SK-N-SH treated with all-trans-retinoic acid at 6 μM for 48 hours (cell line): ENCODE measurements around the gene NSG2.

Experiments
- ATAC-seq: fragments of 200-7000 bp; cut with Tn5 transposase; 3 replicates; pipeline ENCODE4 v1.9.1; 2020; ENCODE audit warnings: mild to moderate bottlenecking, moderate library complexity
- ARNTL ChIP-seq: fragments of 450-650 bp; formaldehyde crosslinking; IDR thresholded peaks from 2 replicates; pipeline ENCODE4 v1.5.0; 2020; ENCODE audit warnings: low read depth, mild to moderate bottlenecking, moderate library complexity, borderline replicate concordance
- BACH2 ChIP-seq: fragments of 250-450 bp; sonication (Bioruptor Pico); IDR thresholded peaks from 2 replicates; pipeline ENCODE4 v1.9.0; 2021; ENCODE audit warnings: mild to moderate bottlenecking, borderline replicate concordance
- CREB5 ChIP-seq: fragments of 250-450 bp; sonication (Bioruptor Pico); IDR thresholded peaks from 2 replicates; pipeline ENCODE4 v1.5.1; 2020; ENCODE audit warnings: low read depth, mild to moderate bottlenecking, moderate library complexity
- CSDC2 ChIP-seq: fragments of 250-450 bp; sonication (Bioruptor Pico); IDR thresholded peaks from 2 replicates; pipeline ENCODE4 v1.5.0; 2020; ENCODE audit warnings: mild to moderate bottlenecking, moderate library complexity
- CSRNP3 ChIP-seq: fragments of 250-450 bp; sonication (Bioruptor Pico); IDR thresholded peaks from 2 replicates; pipeline ENCODE4 v1.5.1; 2021; ENCODE audit warnings: mild to moderate bottlenecking, moderate library complexity
- ESRRG ChIP-seq: fragments of 250-450 bp; sonication (Bioruptor Pico); IDR thresholded peaks from 2 replicates; pipeline ENCODE4 v1.6.1; 2021; ENCODE audit warnings: mild to moderate bottlenecking
- GLIS3 ChIP-seq: fragments of 250-450 bp; sonication (Bioruptor Pico); IDR thresholded peaks from 2 replicates; pipeline ENCODE4 v1.5.0; 2020; ENCODE audit warnings: mild to moderate bottlenecking, moderate library complexity
- ISL1 ChIP-seq: fragments of 250-450 bp; sonication (Bioruptor Pico); IDR thresholded peaks from 2 replicates; pipeline ENCODE4 v2.1.2; 2022; ENCODE audit warnings: mild to moderate bottlenecking, moderate library complexity
- OSR1 ChIP-seq: fragments of 250-450 bp; sonication (Bioruptor Pico); IDR thresholded peaks from 2 replicates; pipeline ENCODE4 v1.8.0; 2022; ENCODE audit warnings: moderate library complexity, mild to moderate bottlenecking, inconsistent platforms
- PATZ1 ChIP-seq: fragments of 250-450 bp; sonication (Bioruptor Pico); IDR thresholded peaks from 2 replicates; pipeline ENCODE4 v1.8.0; 2020; ENCODE audit warnings: mild to moderate bottlenecking, moderate library complexity, borderline replicate concordance
- PPARA ChIP-seq: fragments of 250-450 bp; sonication (Bioruptor Pico); IDR thresholded peaks from 2 replicates; pipeline ENCODE4 v1.5.0; 2020; ENCODE audit warnings: mild to moderate bottlenecking, borderline replicate concordance
- RARB ChIP-seq: fragments of 250-450 bp; sonication (Bioruptor Pico); IDR thresholded peaks from 2 replicates; pipeline ENCODE4 v1.8.0; 2021; ENCODE audit warnings: mild to moderate bottlenecking, moderate library complexity
- SNAI2 ChIP-seq: fragments of 250-450 bp; sonication (Bioruptor Pico); IDR thresholded peaks from 2 replicates; pipeline ENCODE4 v1.5.0; 2020; ENCODE audit warnings: mild to moderate bottlenecking, moderate library complexity
- TCF4 ChIP-seq: fragments of 250-450 bp; sonication (Bioruptor Pico); IDR thresholded peaks from 2 replicates; pipeline ENCODE4 v1.8.0; 2021; ENCODE audit warnings: mild to moderate bottlenecking, moderate library complexity, borderline replicate concordance
- TOX ChIP-seq: fragments of 250-450 bp; sonication (Bioruptor Pico); IDR thresholded peaks from 2 replicates; pipeline ENCODE4 v1.8.0; 2021; ENCODE audit warnings: mild to moderate bottlenecking, moderate library complexity, borderline replicate concordance
- TSHZ2 ChIP-seq: fragments of 250-450 bp; sonication (Bioruptor Pico); IDR thresholded peaks from 2 replicates; pipeline ENCODE4 v1.5.0; 2020; ENCODE audit warnings: mild to moderate bottlenecking, moderate library complexity
- ZFP3 ChIP-seq: fragments of 250-450 bp; sonication (Bioruptor Pico); IDR thresholded peaks from 2 replicates; pipeline ENCODE4 v1.5.0; 2020; ENCODE audit warnings: mild to moderate bottlenecking, moderate library complexity
- ZFP30 ChIP-seq: fragments of 450-650 bp; formaldehyde crosslinking; IDR thresholded peaks from 2 replicates; pipeline ENCODE4 v1.5.0; 2022; ENCODE audit warnings: mild to moderate bottlenecking, moderate library complexity
- ZNF565 ChIP-seq: fragments of 450-650 bp; formaldehyde crosslinking; conservative IDR thresholded peaks from 2 replicates; pipeline ENCODE4 v1.5.0; 2020; ENCODE audit warnings: low read depth, mild to moderate bottlenecking, moderate library complexity
- ZNF8 ChIP-seq: fragments of 450-650 bp; formaldehyde crosslinking; IDR thresholded peaks from 2 replicates; pipeline ENCODE4 v1.5.0; 2020; ENCODE audit warnings: mild to moderate bottlenecking, moderate library complexity
- TF ChIP-seq, protein P1 (sequence below): fragments of 250-450 bp; sonication (Bioruptor Pico); IDR thresholded peaks from 2 replicates; pipeline ENCODE4 v1.8.0; 2021; ENCODE audit warnings: low read depth, mild to moderate bottlenecking, moderate library complexity, borderline replicate concordance

The NSG2 gene

GRCh38 chr5:174093123-174093522, 47.6 kb downstream of the NSG2 start:
- TF ChIP-seq ISL1 (CRISPR knock-in tag) = no peak
- TF ChIP-seq TSHZ2 (CRISPR knock-in tag) = no peak
- TF ChIP-seq ZFP3 (CRISPR knock-in tag) = no peak
- TF ChIP-seq CREB5 (CRISPR knock-in tag) = no peak
- TF ChIP-seq TOX = no peak
- TF ChIP-seq ZFP30 = no peak
- no peak for TF ChIP-seq ARNTL (CRISPR knock-in tag)
- TF ChIP-seq CSRNP3 = no peak
- no peak for TF ChIP-seq ZNF565 (CRISPR knock-in tag)
- TF ChIP-seq PATZ1 = no peak
- TF ChIP-seq OSR1 (CRISPR knock-in tag) = no peak
- TF ChIP-seq BACH2 (CRISPR knock-in tag) = no peak
- TF ChIP-seq, protein P1, sequence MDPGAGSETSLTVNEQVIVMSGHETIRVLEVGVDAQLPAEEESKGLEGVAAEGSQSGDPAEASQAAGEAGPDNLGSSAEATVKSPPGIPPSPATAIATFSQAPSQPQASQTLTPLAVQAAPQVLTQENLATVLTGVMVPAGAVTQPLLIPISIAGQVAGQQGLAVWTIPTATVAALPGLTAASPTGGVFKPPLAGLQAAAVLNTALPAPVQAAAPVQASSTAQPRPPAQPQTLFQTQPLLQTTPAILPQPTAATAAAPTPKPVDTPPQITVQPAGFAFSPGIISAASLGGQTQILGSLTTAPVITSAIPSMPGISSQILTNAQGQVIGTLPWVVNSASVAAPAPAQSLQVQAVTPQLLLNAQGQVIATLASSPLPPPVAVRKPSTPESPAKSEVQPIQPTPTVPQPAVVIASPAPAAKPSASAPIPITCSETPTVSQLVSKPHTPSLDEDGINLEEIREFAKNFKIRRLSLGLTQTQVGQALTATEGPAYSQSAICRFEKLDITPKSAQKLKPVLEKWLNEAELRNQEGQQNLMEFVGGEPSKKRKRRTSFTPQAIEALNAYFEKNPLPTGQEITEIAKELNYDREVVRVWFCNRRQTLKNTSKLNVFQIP (CRISPR knock-in tag) = no peak
- TF ChIP-seq PPARA (CRISPR knock-in tag) = no peak
- no peak for TF ChIP-seq ZNF8
- no peak for TF ChIP-seq TCF4 (CRISPR knock-in tag)
- no peak for TF ChIP-seq GLIS3
- no peak for TF ChIP-seq SNAI2 (CRISPR knock-in tag)
- no peak for TF ChIP-seq RARB (CRISPR knock-in tag)
- TF ChIP-seq CSDC2 = no peak
- no peak for ATAC-seq

DNA sequence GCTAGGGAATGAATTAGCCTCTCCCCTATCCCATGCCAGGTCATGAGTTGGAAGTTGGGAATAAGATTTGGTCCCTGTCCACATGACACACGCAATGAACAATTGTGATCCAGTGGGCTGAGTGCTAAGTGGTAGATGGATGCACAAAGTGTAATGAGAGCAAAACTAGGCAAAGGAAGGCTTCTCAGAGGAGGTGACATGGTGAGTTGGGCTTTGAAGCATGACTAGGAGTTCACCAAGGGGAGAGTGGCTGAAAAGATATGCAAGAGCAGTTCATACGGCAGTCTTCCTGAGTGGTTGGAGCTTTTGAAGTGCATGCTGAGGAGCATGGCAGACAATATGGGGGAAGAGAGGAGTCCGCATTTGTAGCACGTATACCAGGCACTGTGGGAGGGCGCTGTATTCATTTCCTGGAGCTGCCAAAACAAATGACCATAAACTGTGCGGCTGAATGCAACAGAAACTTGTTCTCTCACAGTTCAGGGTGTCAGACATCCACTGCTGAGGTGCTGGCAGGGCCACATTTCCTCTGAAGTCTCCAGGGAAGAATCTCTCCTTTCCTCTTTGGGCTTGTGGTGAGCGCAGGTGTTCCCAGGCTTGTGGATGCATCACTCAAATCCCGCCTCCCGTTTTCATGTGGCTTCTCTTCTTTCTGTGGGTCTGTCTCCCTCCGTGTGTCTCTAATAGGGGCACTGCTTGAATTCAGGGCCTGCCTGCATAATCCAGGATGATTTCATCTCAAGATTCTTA, 49.5 kb downstream of the NSG2 start:
- ATAC-seq = no peak
- TF ChIP-seq ZFP3 (CRISPR knock-in tag) (peak; percentile 98), CSDC2 (no peak)

DNA sequence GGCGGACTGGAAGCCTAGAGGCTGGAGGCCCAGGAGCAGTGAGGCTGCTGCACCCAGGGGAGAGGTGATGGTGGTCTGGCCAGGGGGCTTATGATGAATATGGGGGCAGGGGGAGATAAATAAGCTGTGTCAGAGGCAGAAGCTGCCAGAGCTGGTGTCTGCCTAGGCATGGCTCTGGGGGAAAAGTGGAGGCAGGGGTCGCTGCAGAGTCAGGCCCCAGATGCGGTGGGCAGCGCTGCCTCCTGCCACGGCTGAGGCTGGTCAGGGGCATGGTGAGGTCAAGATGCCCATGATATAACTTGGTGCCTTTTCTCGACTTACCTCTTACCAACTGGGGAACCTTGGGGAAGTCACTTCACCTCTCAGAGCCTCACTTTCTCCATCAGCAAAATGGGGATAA, 51.1 kb downstream of the NSG2 start:
- TF ChIP-seq ZNF565 (CRISPR knock-in tag) (no peak), ESRRG (CRISPR knock-in tag) (no peak)
- ATAC-seq = no peak
